PC-9 (cell line): ENCODE results near the gene SMIM10.

Source experiments
- CTCF ChIP-seq: fragments of 200-600 bp; sonication (generic); conservative IDR thresholded peaks from 2 replicates; pipeline ENCODE4 v1.6.1; 2017; ENCODE audit warnings: mixed run types, antibody characterized with exemption, mild to moderate bottlenecking, moderate library complexity
- EZH2 ChIP-seq: fragments of 200-600 bp; sonication (generic); IDR thresholded peaks from 2 replicates; pipeline ENCODE4 v1.8.0; 2017; ENCODE audit warnings: antibody characterized with exemption, low read depth

GRCh38 chrX:135009838-135010237, 19.0 kb downstream of the SMIM10 start:
- TF ChIP-seq EZH2: no peak
- no peak for TF ChIP-seq CTCF
